GM13977 (cell line): Measurements from ENCODE around the gene NACA.

Experiments
- DNase-seq: peaks from one replicate; pipeline ENCODE4 v3.0.0; 2012; ENCODE audit warnings: low spot score
- CTCF ChIP-seq: IDR thresholded peaks from 2 replicates; pipeline ENCODE4 v1.5.1; 2012; ENCODE audit warnings: mild to moderate bottlenecking, control low read depth; ENCODE audit not compliant: insufficient read depth; ENCODE audit errors: extremely low read depth, missing control alignments
- in situ Hi-C: fragments of 300-500 bp; cut with MboI; formaldehyde crosslinking; loops from one replicate; pipeline ENCODE4 v1.12.0; 2022; ENCODE audit warnings: low sequenced_read_pairs, low pct_unique_long_range_greater_than_20kb, mixed read lengths, inconsistent platforms; ENCODE audit not compliant: unreplicated experiment

NACA gene

GRCh38 chr12:56724972-56725722 is at the start of gene NACA:
NACA (minus strand) TSS chr12:56725299; CDS start chr12:56724521, 778 bp downstream.
- in situ Hi-C loops, result no loop called here
- DNase-seq, result peak; percentile 94
- TF ChIP-seq CTCF, result no peak

GRCh38 chr12:56773113-56773512 is 48.0 kb upstream of the NACA start:
- TF ChIP-seq CTCF, result no peak
- in situ Hi-C loops, result no loop called here
- no peak for DNase-seq

GRCh38 chr12:56772625-56773024 is 47.5 kb upstream of the NACA start:
- in situ Hi-C loops, result no loop called here
- no peak for TF ChIP-seq CTCF
- no peak for DNase-seq

- no peak for TF ChIP-seq CTCF
- DNase-seq, result no peak
- in situ Hi-C loops, result no loop called here
These were observed 44.8 kb upstream of the NACA start for GRCh38 chr12:56769868-56770267.

- no peak for TF ChIP-seq CTCF
- DNase-seq, result no peak
- in situ Hi-C loops, result no loop called here
These were observed 43.3 kb upstream of the NACA start for GRCh38 chr12:56768424-56768823.

GRCh38 chr12:56766535-56766934 is 41.4 kb upstream of the NACA start:
- in situ Hi-C loops, result no loop called here
- TF ChIP-seq CTCF, result no peak
- DNase-seq, result peak; percentile 66
